Peyer's patch (tissue), 4 donors: ENCODE results near the gene ZNRF1.

ENCODE experiments used
- POLR2A ChIP-seq, 2 donors: fragments of 450-650 bp; IDR thresholded peaks; one replicate each; pipeline ENCODE4 v1.5.1; 2017; ENCODE audit warnings: antibody characterized with exemption in 2 of 2, mild to moderate bottlenecking in 2 of 2, moderate library complexity in 2 of 2
- TF ChIP-seq, protein P1 (sequence below), 6 experiments: fragments of 450-650 bp in 4 of 6; fragments of 200-600 bp in 2 of 6; sonication (generic) in 1 of 6; IDR thresholded peaks; one replicate each; pipeline ENCODE4 v1.5.1; 2017 to 2019; ENCODE audit warnings: antibody characterized with exemption in 6 of 6, mild to moderate bottlenecking in 3 of 6, moderate library complexity in 1 of 6

- no peak for TF ChIP-seq POLR2A (IDR thresholded peaks at IDR 0.05)
- TF ChIP-seq, protein P1, sequence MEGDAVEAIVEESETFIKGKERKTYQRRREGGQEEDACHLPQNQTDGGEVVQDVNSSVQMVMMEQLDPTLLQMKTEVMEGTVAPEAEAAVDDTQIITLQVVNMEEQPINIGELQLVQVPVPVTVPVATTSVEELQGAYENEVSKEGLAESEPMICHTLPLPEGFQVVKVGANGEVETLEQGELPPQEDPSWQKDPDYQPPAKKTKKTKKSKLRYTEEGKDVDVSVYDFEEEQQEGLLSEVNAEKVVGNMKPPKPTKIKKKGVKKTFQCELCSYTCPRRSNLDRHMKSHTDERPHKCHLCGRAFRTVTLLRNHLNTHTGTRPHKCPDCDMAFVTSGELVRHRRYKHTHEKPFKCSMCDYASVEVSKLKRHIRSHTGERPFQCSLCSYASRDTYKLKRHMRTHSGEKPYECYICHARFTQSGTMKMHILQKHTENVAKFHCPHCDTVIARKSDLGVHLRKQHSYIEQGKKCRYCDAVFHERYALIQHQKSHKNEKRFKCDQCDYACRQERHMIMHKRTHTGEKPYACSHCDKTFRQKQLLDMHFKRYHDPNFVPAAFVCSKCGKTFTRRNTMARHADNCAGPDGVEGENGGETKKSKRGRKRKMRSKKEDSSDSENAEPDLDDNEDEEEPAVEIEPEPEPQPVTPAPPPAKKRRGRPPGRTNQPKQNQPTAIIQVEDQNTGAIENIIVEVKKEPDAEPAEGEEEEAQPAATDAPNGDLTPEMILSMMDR (IDR thresholded peaks at IDR 0.05): no peak
Measured at GRCh38 chr16:75095204-75095621, 96.4 kb downstream of the ZNRF1 start.
